ENCODE data around the gene SHC1. TPM values are rescaled to one million over a fixed set of nuclear protein-coding genes. Genes with fewer than 3 reads are reported as not detected.

SHC1 gene
- total RNA-seq, 1 donor from 2014 or later = 915 TPM

DNA sequence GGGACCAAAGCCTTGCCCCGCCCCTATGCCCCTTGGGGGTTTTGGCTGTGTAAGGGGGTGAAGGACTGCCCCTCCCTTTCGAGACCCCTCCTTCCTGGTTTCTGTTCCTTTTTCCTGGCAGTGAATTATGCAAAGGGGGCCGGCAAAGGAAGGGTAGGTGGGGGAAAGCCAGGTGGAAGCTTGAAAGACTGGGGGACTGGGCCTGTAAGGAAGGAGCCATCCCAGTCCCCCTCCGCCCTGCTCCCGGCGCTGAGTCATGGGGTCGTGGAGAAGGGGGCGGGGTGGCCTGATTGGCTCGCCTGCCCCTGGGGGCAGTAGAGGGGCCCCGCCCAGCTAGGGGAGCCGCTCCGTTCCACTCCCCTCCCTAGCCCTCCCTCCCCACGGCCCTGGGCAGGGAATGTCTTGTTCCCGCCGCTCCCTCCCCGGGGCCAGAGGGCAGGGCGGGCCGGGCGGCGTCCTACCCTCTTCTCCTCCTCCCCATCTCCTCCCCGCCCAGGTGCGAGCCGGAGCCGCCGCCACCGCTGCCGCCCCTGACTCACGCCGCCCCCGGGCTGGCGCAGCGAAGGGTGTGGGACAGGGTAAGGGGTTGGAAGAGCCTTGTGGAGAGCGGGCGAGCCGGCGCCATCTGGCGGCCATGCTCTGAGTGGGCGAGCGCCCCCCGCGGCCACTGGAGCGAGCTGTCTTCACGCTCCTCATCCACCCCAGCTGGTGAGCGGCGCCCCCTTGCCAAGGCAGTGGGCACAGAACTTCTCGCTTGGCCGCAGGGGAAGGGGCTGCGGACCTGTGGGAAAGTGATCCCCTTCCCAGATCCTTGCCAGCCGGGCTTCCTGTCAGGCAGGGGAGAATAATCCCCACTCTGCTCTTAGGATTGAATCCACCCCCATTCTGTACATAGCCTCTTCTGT lies 46.7 kb upstream of the SHC1 start:
- H3K4me1 Mint-ChIP-seq (ENCODE audit: unreplicated experiment) = peaks cover 19% of the 10 kb centered on the region
- H3K36me3 Mint-ChIP-seq (ENCODE audit: low read depth, unreplicated experiment) = peaks cover 9% of the 10 kb centered on the region
- H3K9me3 Mint-ChIP-seq (ENCODE audit: unreplicated experiment) = no peaks in the 10 kb centered on the region
- no peak overlapping the region for H3K4me3 Mint-ChIP-seq (ENCODE audit: unreplicated experiment)
- H3K27me3 Mint-ChIP-seq (ENCODE audit: unreplicated experiment) = peaks cover 17% of the 10 kb centered on the region
- TF ChIP-seq, protein P1, sequence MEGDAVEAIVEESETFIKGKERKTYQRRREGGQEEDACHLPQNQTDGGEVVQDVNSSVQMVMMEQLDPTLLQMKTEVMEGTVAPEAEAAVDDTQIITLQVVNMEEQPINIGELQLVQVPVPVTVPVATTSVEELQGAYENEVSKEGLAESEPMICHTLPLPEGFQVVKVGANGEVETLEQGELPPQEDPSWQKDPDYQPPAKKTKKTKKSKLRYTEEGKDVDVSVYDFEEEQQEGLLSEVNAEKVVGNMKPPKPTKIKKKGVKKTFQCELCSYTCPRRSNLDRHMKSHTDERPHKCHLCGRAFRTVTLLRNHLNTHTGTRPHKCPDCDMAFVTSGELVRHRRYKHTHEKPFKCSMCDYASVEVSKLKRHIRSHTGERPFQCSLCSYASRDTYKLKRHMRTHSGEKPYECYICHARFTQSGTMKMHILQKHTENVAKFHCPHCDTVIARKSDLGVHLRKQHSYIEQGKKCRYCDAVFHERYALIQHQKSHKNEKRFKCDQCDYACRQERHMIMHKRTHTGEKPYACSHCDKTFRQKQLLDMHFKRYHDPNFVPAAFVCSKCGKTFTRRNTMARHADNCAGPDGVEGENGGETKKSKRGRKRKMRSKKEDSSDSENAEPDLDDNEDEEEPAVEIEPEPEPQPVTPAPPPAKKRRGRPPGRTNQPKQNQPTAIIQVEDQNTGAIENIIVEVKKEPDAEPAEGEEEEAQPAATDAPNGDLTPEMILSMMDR (IDR thresholded peaks at IDR 0.05; ENCODE audit: unreplicated experiment) = peak; percentile 92
- H3K27ac Mint-ChIP-seq (ENCODE audit: unreplicated experiment) = peak overlapping the region; percentile 30
- DNase-seq (ENCODE audit: low spot score) = peak; percentile 88

GRCh38 chr1:155016231-155016831 lies 45.8 kb upstream of the SHC1 start:
- Mint-ChIP-seq H3K27me3 (ENCODE audit: unreplicated experiment) (peaks cover 16% of the 10 kb centered on the region), H3K36me3 (ENCODE audit: low read depth, unreplicated experiment) (peaks cover 9% of the 10 kb centered on the region), H3K9me3 (ENCODE audit: unreplicated experiment) (no peaks in the 10 kb centered on the region), H3K4me3 (ENCODE audit: unreplicated experiment) (peak overlapping the region; percentile 11), H3K4me1 (ENCODE audit: unreplicated experiment) (peaks cover 17% of the 10 kb centered on the region), H3K27ac (ENCODE audit: unreplicated experiment) (no peak overlapping the region)
- DNase-seq (ENCODE audit: low spot score) = no peak
- TF ChIP-seq, protein P1 (IDR thresholded peaks at IDR 0.05; ENCODE audit: unreplicated experiment) = no peak

- H3K27ac Mint-ChIP-seq (ENCODE audit: unreplicated experiment) = no peak overlapping the region
- H3K4me3 Mint-ChIP-seq (ENCODE audit: unreplicated experiment) = peak overlapping the region; percentile 11
- peaks cover 15% of the 10 kb centered on the region for H3K27me3 Mint-ChIP-seq (ENCODE audit: unreplicated experiment)
- H3K36me3 Mint-ChIP-seq (ENCODE audit: low read depth, unreplicated experiment) = peaks cover 9% of the 10 kb centered on the region
- no peaks in the 10 kb centered on the region for H3K9me3 Mint-ChIP-seq (ENCODE audit: unreplicated experiment)
- peaks cover 17% of the 10 kb centered on the region for H3K4me1 Mint-ChIP-seq (ENCODE audit: unreplicated experiment)
- TF ChIP-seq, protein P1 (IDR thresholded peaks at IDR 0.05; ENCODE audit: unreplicated experiment) = no peak
- DNase-seq (ENCODE audit: low spot score) = no peak
These were observed 45.1 kb upstream of the SHC1 start for GRCh38 chr1:155015527-155016230.

DNA sequence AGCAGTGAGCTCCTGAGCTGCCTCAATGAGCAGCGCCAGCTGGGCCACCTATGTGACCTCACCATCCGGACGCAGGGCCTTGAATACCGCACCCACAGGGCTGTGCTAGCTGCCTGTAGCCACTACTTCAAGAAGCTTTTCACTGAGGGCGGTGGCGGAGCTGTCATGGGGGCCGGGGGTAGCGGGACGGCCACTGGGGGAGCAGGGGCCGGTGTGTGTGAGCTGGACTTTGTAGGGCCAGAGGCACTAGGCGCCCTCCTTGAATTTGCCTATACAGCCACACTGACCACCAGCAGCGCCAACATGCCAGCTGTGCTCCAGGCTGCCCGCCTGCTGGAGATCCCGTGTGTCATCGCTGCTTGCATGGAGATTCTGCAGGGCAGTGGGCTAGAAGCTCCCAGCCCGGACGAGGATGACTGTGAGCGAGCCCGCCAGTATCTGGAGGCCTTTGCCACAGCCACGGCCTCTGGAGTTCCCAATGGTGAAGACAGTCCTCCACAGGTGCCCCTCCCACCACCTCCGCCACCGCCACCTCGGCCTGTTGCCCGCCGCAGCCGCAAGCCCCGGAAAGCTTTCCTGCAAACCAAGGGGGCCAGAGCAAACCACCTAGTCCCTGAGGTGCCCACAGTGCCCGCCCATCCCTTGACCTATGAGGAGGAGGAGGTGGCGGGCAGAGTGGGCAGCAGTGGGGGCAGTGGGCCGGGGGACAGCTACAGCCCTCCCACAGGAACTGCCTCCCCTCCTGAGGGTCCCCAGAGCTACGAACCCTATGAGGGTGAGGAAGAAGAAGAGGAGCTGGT lies 44.4 kb upstream of the SHC1 start:
- DNase-seq (ENCODE audit: low spot score) = no peak
- Mint-ChIP-seq H3K27ac (ENCODE audit: unreplicated experiment) (no peak overlapping the region), H3K27me3 (ENCODE audit: unreplicated experiment) (peaks cover 11% of the 10 kb centered on the region), H3K4me3 (ENCODE audit: unreplicated experiment) (no peak overlapping the region), H3K9me3 (ENCODE audit: unreplicated experiment) (no peaks in the 10 kb centered on the region), H3K36me3 (ENCODE audit: low read depth, unreplicated experiment) (peaks cover 6% of the 10 kb centered on the region), H3K4me1 (ENCODE audit: unreplicated experiment) (peaks cover 17% of the 10 kb centered on the region)
- TF ChIP-seq, protein P1 (IDR thresholded peaks at IDR 0.05; ENCODE audit: unreplicated experiment) = no peak

Measured in endothelial cell (in vitro differentiated cells).